Mammary epithelial cell (primary cell): ENCODE results near the gene PCMTD2.
"Not testable (repeated sequence)": the region's sequence is repeated elsewhere in the genome, so short reads cannot be mapped to it uniquely, and the experiment has no call there.

Experiments
- CTCF ChIP-seq, 2 donors: IDR thresholded peaks in 1 of 2; conservative IDR thresholded peaks in 1 of 2; 2 replicates each; pipeline ENCODE4 v1.5.1; 2011 to 2012; ENCODE audit warnings: inconsistent platforms in 2 of 2, low read length in 2 of 2, mild to moderate bottlenecking in 2 of 2, control low read depth in 1 of 2, low read depth in 1 of 2; ENCODE audit not compliant: insufficient read depth in 1 of 2; ENCODE audit errors: extremely low read depth in 1 of 2
- EZH2 ChIP-seq: IDR thresholded peaks from 2 replicates; pipeline ENCODE4 v1.6.1; 2012; ENCODE audit warnings: low read length, inconsistent platforms, borderline replicate concordance

- peak; percentile 53 to 69 for TF ChIP-seq CTCF (conservative IDR thresholded peaks at IDR 0.05 in 1 of 2, IDR thresholded peaks at IDR 0.05 in 1 of 2; ENCODE audit: extremely low read depth in 1 of 2, insufficient read depth in 1 of 2, low read depth in 1 of 2, low read length in 2 of 2)
- not testable (repeated sequence) for TF ChIP-seq EZH2
These were observed 30.3 kb downstream of the PCMTD2 start for GRCh38 chr20:64285579-64286446.
